ENCODE measurements around the gene OSGEP. TPM values are rescaled to one million over a fixed set of nuclear protein-coding genes. Genes with fewer than 3 reads are reported as not detected.
A peak's percentile ranks its signal among the peaks of the same experiment; 100 is the strongest.

Gene OSGEP
- 69.6 and 77.4 TPM in 2 replicates for total RNA-seq

- H3K36me3 Mint-ChIP-seq (ENCODE audit: low read depth) = peaks cover 39% of the 10 kb centered on the region
- no peaks in the 10 kb centered on the region for H3K27me3 Mint-ChIP-seq (ENCODE audit: insufficient read depth)
- intact Hi-C loops (cut with micrococcal nuclease) = loop anchor here (1.0 to 2.0 kb wide), 7 partner anchors 14 to 226 kb away; partner anchors contain the start of genes PARP2, PNP and TEP1
- no peaks in the 10 kb centered on the region for H3K9me3 Mint-ChIP-seq
- peak; percentile 97 for DNase-seq (ENCODE audit: low spot score)
- H3K4me1 Mint-ChIP-seq (ENCODE audit: low read depth) = peaks cover 11% of the 10 kb centered on the region
- peak within 1 kb of the TSS; percentile 53 for H3K4me3 Mint-ChIP-seq
- no peak within 1 kb of the TSS for H3K27ac Mint-ChIP-seq
These were observed at the start of gene OSGEP, which contains the start of gene APEX1 for GRCh38 chr14:20454516-20455354. OSGEP (minus strand) TSS chr14:20454812; CDS start chr14:20454683, 129 bp downstream. APEX1 (plus strand) TSS chr14:20455226; CDS start chr14:20455646, 420 bp downstream.

- intact Hi-C loops (cut with micrococcal nuclease) = no loop called here
- H3K4me1 Mint-ChIP-seq (ENCODE audit: low read depth) = no peaks in the 10 kb centered on the region
- no peak overlapping the region for H3K4me3 Mint-ChIP-seq
- peaks cover 3% of the 10 kb centered on the region for H3K27me3 Mint-ChIP-seq (ENCODE audit: insufficient read depth)
- H3K9me3 Mint-ChIP-seq = no peaks in the 10 kb centered on the region
- H3K36me3 Mint-ChIP-seq (ENCODE audit: low read depth) = no peaks in the 10 kb centered on the region
- DNase-seq (ENCODE audit: low spot score) = no peak
- no peak overlapping the region for H3K27ac Mint-ChIP-seq
These were observed 49.3 kb upstream of the OSGEP start for GRCh38 chr14:20503898-20504297.

- intact Hi-C loops (cut with micrococcal nuclease) = no loop called here
- no peak overlapping the region for H3K4me3 Mint-ChIP-seq
These were observed 46.7 kb upstream of the OSGEP start for GRCh38 chr14:20501346-20501745.

DNA sequence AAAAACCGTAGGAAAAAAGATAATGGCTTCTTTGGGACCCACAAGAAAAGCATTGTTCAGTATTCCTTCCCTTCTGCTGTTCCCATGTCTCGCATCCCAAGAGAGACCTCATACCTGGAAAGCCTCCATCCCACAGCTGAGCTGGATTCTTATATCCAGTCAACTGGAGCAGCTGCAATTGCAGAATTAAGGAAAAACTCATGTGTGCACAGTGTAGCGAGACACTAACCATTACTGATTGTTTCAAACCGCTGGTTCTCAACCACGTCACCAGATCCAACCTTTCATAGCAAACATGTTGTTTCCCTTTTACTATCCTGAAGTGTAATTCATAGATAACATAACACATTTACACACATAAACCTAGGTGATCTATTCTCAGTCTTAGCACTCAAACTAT is 45.3 kb upstream of the OSGEP start:
- Mint-ChIP-seq H3K27me3 (ENCODE audit: insufficient read depth) (peaks cover 3% of the 10 kb centered on the region), H3K36me3 (ENCODE audit: low read depth) (no peaks in the 10 kb centered on the region), H3K4me1 (ENCODE audit: low read depth) (peaks cover 12% of the 10 kb centered on the region), H3K9me3 (peaks cover 5% of the 10 kb centered on the region), H3K27ac (no peak overlapping the region), H3K4me3 (no peak overlapping the region)
- DNase-seq (ENCODE audit: low spot score) = no peak
- intact Hi-C loops (cut with micrococcal nuclease) = no loop called here

More at GRCh38 chr14:20501346-20501745, 46.7 kb upstream of the OSGEP start:
- Mint-ChIP-seq H3K9me3 (no peaks in the 10 kb centered on the region), H3K4me1 (ENCODE audit: low read depth) (no peaks in the 10 kb centered on the region), H3K27me3 (ENCODE audit: insufficient read depth) (peaks cover 3% of the 10 kb centered on the region), H3K27ac (no peak overlapping the region), H3K36me3 (ENCODE audit: low read depth) (no peaks in the 10 kb centered on the region)
- no peak for DNase-seq (ENCODE audit: low spot score)

DNA sequence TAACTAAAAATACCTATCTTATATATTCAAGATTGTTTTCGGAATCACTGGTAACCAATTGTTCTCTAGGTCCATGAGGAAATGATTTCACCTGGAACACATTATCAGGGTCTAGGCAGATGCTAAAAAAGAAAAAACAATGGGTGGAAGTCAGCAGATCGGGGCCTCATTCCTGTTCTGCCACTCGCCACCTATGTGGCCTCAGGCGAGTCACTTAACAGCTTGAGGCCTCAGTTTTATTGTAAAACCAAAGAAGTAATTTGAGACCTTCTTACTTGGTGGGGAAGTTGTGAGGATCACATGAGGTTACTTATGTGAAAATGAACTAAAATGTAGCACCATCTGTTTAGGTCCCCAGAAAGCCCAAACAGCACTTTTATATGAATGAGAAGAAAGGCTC is 44.5 kb upstream of the OSGEP start:
- intact Hi-C loops (cut with micrococcal nuclease) = no loop called here
- DNase-seq (ENCODE audit: low spot score) = no peak
- H3K4me1 Mint-ChIP-seq (ENCODE audit: low read depth) = peaks cover 14% of the 10 kb centered on the region
- peaks cover 6% of the 10 kb centered on the region for H3K9me3 Mint-ChIP-seq
- no peak overlapping the region for H3K4me3 Mint-ChIP-seq
- peaks cover 3% of the 10 kb centered on the region for H3K27me3 Mint-ChIP-seq (ENCODE audit: insufficient read depth)
- no peak overlapping the region for H3K27ac Mint-ChIP-seq
- no peaks in the 10 kb centered on the region for H3K36me3 Mint-ChIP-seq (ENCODE audit: low read depth)

DNA sequence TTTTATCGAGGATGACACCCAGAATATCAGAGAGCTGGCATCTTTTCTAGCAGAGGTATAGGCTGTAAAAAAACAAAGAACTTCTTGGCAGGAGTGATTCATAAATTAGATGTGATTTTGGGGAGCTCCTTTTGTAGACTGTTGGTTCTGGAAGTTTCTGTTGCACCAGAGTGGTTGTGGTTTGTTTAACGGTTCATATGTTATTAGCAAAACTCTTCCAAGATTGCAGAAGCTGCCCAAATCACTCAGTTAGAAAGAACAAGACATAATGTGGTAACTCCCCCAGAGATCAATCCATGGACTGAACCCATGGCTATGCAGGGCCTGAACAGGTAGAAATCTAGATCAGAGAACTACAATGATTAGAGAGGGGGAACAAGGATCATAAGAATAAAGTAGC is 44.0 kb upstream of the OSGEP start:
- H3K27ac Mint-ChIP-seq = no peak overlapping the region
- intact Hi-C loops (cut with micrococcal nuclease) = no loop called here

GRCh38 chr14:20494935-20495766 is 40.5 kb upstream of the OSGEP start:
- intact Hi-C loops (cut with micrococcal nuclease) = no loop called here
- Mint-ChIP-seq H3K9me3 (peaks cover 6% of the 10 kb centered on the region), H3K27me3 (ENCODE audit: insufficient read depth) (no peaks in the 10 kb centered on the region), H3K36me3 (ENCODE audit: low read depth) (peaks cover 2% of the 10 kb centered on the region), H3K4me1 (ENCODE audit: low read depth) (peaks cover 38% of the 10 kb centered on the region), H3K27ac (peak overlapping the region; percentile 58), H3K4me3 (no peak overlapping the region)
- no peak for DNase-seq (ENCODE audit: low spot score)

More for the DNA sequence above, 44.0 kb upstream of the OSGEP start:
- Mint-ChIP-seq H3K4me3 (no peak overlapping the region), H3K4me1 (ENCODE audit: low read depth) (peaks cover 17% of the 10 kb centered on the region), H3K36me3 (ENCODE audit: low read depth) (peaks cover under 1% of the 10 kb centered on the region), H3K9me3 (peaks cover 6% of the 10 kb centered on the region), H3K27me3 (ENCODE audit: insufficient read depth) (peaks cover 2% of the 10 kb centered on the region)
- DNase-seq (ENCODE audit: low spot score) = no peak

DNA sequence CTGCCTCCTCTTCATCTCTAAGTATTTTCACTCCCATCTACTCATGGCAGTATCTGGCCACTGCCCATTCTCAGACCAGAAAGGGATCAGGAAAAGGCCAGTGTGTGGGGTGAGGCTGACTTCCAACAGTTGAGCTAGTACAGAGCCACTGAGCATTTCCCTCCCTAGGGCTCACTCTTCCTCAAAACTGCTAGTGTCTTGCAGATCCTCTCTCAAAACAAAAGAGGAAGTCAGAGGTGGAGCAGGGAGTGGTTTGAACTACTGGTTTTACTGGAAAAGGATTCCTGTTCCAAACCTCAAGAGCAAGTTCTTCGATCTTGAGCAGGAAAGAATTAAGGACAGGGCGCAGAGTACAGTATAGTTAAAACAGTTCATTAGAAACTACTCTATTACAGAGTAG is 39.0 kb upstream of the OSGEP start:
- H3K4me3 Mint-ChIP-seq = no peak overlapping the region
- no peaks in the 10 kb centered on the region for H3K27me3 Mint-ChIP-seq (ENCODE audit: insufficient read depth)
- intact Hi-C loops (cut with micrococcal nuclease) = no loop called here
- H3K9me3 Mint-ChIP-seq = peaks cover 6% of the 10 kb centered on the region
- no peak overlapping the region for H3K27ac Mint-ChIP-seq
- no peak for DNase-seq (ENCODE audit: low spot score)
- peaks cover 50% of the 10 kb centered on the region for H3K4me1 Mint-ChIP-seq (ENCODE audit: low read depth)
- H3K36me3 Mint-ChIP-seq (ENCODE audit: low read depth) = peaks cover 2% of the 10 kb centered on the region

GRCh38 chr14:20492486-20492885 is 37.9 kb upstream of the OSGEP start:
- Mint-ChIP-seq H3K9me3 (peaks cover 6% of the 10 kb centered on the region), H3K27ac (no peak overlapping the region), H3K4me3 (no peak overlapping the region), H3K4me1 (ENCODE audit: low read depth) (peaks cover 58% of the 10 kb centered on the region), H3K27me3 (ENCODE audit: insufficient read depth) (no peaks in the 10 kb centered on the region), H3K36me3 (ENCODE audit: low read depth) (peaks cover 2% of the 10 kb centered on the region)
- no peak for DNase-seq (ENCODE audit: low spot score)
- intact Hi-C loops (cut with micrococcal nuclease) = no loop called here

- no peaks in the 10 kb centered on the region for H3K27me3 Mint-ChIP-seq (ENCODE audit: insufficient read depth)
- H3K4me1 Mint-ChIP-seq (ENCODE audit: low read depth) = peaks cover 63% of the 10 kb centered on the region
- no peak for DNase-seq (ENCODE audit: low spot score)
- intact Hi-C loops (cut with micrococcal nuclease) = no loop called here
- H3K4me3 Mint-ChIP-seq = no peak overlapping the region
- peak overlapping the region; percentile 40 for H3K27ac Mint-ChIP-seq
- H3K36me3 Mint-ChIP-seq (ENCODE audit: low read depth) = peaks cover 2% of the 10 kb centered on the region
- peaks cover 6% of the 10 kb centered on the region for H3K9me3 Mint-ChIP-seq
These were observed 36.0 kb upstream of the OSGEP start for GRCh38 chr14:20490563-20490962.

DNA sequence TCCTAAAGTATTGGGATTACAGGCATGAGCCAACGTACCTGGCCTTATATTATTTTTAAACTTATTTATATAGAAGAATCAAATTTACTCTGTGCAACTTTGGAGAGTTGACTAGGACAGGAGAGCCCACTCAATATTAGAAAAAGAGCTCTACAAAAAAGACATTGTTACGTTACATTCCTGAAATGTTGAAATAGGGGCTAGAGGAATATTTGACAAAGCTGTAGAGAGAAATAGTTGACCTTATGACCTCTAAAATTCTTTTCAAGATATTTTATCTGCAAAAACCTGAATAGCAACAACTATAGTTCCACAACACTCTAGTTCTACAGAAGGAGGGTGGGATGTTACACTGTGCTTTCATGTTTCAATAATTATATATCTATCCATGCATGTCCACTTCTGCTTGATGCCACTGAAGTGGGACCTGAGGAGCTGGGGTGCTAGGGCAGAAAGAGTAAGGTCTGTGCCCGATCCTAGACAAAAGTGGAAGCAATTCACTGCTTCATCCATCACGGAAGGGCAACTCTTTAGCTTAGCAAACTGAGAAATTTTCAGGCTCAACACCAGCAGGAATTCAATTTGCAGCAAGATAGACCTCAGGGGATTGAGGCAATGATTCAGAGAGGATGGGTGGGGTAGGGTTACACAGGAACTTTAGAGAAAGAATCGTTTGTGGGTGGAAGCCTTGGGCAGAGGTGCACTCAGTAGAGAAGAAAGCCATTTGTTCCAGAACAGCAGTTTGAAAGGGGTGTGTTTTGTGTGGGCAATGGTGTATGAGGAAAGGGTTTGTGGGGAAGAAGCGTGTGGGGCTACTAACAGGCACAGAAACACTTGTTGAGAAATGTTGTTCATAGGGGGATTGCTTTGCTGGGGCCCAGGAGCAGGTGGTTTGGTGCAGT is 34.7 kb upstream of the OSGEP start:
- no peaks in the 10 kb centered on the region for H3K27me3 Mint-ChIP-seq (ENCODE audit: insufficient read depth)

GRCh38 chr14:20487396-20487725 is 32.7 kb upstream of the OSGEP start:
- Mint-ChIP-seq H3K36me3 (ENCODE audit: low read depth) (no peaks in the 10 kb centered on the region), H3K27me3 (ENCODE audit: insufficient read depth) (peaks cover 2% of the 10 kb centered on the region), H3K9me3 (no peaks in the 10 kb centered on the region), H3K4me3 (no peak overlapping the region), H3K27ac (no peak overlapping the region), H3K4me1 (ENCODE audit: low read depth) (peaks cover 47% of the 10 kb centered on the region)
- intact Hi-C loops (cut with micrococcal nuclease) = no loop called here
- DNase-seq (ENCODE audit: low spot score) = no peak

More for the DNA sequence above, 34.7 kb upstream of the OSGEP start:
- Mint-ChIP-seq H3K4me1 (ENCODE audit: low read depth) (peaks cover 54% of the 10 kb centered on the region), H3K36me3 (ENCODE audit: low read depth) (peaks cover 2% of the 10 kb centered on the region), H3K27ac (peak overlapping the region; percentile 54), H3K4me3 (peak overlapping the region; percentile 19), H3K9me3 (no peaks in the 10 kb centered on the region)
- DNase-seq (ENCODE audit: low spot score) = no peak
- intact Hi-C loops (cut with micrococcal nuclease) = no loop called here

Data from activated T-helper 1 cell treated with anti-CD3 and anti-CD28 coated beads, Interleukin-12 subunit alpha, Interleukin-12 subunit beta, Interleukin-2, Interleukin-4 antibody, amounts not matched to agents 30 ng/mL and 10 ng/mL and 1 ng/mL, durations not matched to agents 14 hours and 24 hours and 36 hours (primary cell).